ENCODE measurements around the gene SEPTIN3.

Gene SEPTIN3

GRCh38 chr22:41936894-41937169 is 32.4 kb upstream of the SEPTIN3 start:
- Histone ChIP-seq H4K20me1 (ENCODE audit: insufficient read depth, low read length, poor library complexity, severe bottlenecking) (peaks cover 14% of the 10 kb centered on the region), H3K9me3 (ENCODE audit: insufficient read depth, low read depth, low read length) (no peaks in the 10 kb centered on the region), H3K4me2 (ENCODE audit: low read depth, low read length, poor library complexity, severe bottlenecking) (no peak overlapping the region), H3K27me3 (ENCODE audit: insufficient read depth, low read length, poor library complexity, severe bottlenecking) (no peaks in the 10 kb centered on the region), H3K4me1 (ENCODE audit: insufficient read depth, low read length, poor library complexity, severe bottlenecking) (peaks cover 14% of the 10 kb centered on the region), H3K36me3 (ENCODE audit: insufficient read depth, low read length) (peaks cover 25% of the 10 kb centered on the region; the same call in 1 of the 2 replicates), H3K9me2 (replicated peaks; ENCODE audit: low read depth, low read length) (no peaks in the 10 kb centered on the region), H3K9ac (ENCODE audit: low read depth, low read length, poor library complexity, severe bottlenecking) (no peak overlapping the region), H3K79me2 (ENCODE audit: insufficient read depth, low read length) (peaks cover 26% of the 10 kb centered on the region; the same call in 1 of the 2 replicates), H3F3A (ENCODE audit: low read depth) (0 out of 2 replicates have a peak, but pooled peaks cover 2% of the 10 kb centered on the region), H2AFZ (ENCODE audit: low read length) (no peak overlapping the region), H3K4me3 (ENCODE audit: low read length, poor library complexity, severe bottlenecking) (no peak overlapping the region)
- TF ChIP-seq, protein P1, sequence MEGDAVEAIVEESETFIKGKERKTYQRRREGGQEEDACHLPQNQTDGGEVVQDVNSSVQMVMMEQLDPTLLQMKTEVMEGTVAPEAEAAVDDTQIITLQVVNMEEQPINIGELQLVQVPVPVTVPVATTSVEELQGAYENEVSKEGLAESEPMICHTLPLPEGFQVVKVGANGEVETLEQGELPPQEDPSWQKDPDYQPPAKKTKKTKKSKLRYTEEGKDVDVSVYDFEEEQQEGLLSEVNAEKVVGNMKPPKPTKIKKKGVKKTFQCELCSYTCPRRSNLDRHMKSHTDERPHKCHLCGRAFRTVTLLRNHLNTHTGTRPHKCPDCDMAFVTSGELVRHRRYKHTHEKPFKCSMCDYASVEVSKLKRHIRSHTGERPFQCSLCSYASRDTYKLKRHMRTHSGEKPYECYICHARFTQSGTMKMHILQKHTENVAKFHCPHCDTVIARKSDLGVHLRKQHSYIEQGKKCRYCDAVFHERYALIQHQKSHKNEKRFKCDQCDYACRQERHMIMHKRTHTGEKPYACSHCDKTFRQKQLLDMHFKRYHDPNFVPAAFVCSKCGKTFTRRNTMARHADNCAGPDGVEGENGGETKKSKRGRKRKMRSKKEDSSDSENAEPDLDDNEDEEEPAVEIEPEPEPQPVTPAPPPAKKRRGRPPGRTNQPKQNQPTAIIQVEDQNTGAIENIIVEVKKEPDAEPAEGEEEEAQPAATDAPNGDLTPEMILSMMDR (conservative IDR thresholded peaks at IDR 0.05; ENCODE audit: low read length), result no peak
- TF ChIP-seq EZH2phosphoT487 (IDR thresholded peaks at IDR 0.05; ENCODE audit: borderline replicate concordance), result no peak

GRCh38 chr22:41939981-41940831 is 29.0 kb upstream of the SEPTIN3 start:
- Histone ChIP-seq H3K27me3 (ENCODE audit: insufficient read depth, low read length, poor library complexity, severe bottlenecking) (no peaks in the 10 kb centered on the region), H3K4me3 (ENCODE audit: low read length, poor library complexity, severe bottlenecking) (peak overlapping the region; percentile 50)

GRCh38 chr22:41940832-41941765 is 28.1 kb upstream of the SEPTIN3 start:
- peaks cover 27% of the 10 kb centered on the region for H4K20me1 ChIP-seq (ENCODE audit: insufficient read depth, low read length, poor library complexity, severe bottlenecking)
- H3K27me3 ChIP-seq (ENCODE audit: insufficient read depth, low read length, poor library complexity, severe bottlenecking), result no peaks in the 10 kb centered on the region
- no peaks in the 10 kb centered on the region for H3K9me3 ChIP-seq (ENCODE audit: insufficient read depth, low read depth, low read length)
- H3K79me2 ChIP-seq (ENCODE audit: insufficient read depth, low read length), result peaks cover 63% of the 10 kb centered on the region
- 0 out of 2 replicates have a peak, but pooled peaks cover 2% of the 10 kb centered on the region for H3F3A ChIP-seq (ENCODE audit: low read depth)
- H3K9me2 ChIP-seq (replicated peaks; ENCODE audit: low read depth, low read length), result no peaks in the 10 kb centered on the region
- H3K36me3 ChIP-seq (ENCODE audit: insufficient read depth, low read length), result peaks cover 46% of the 10 kb centered on the region
- TF ChIP-seq, protein P1 (conservative IDR thresholded peaks at IDR 0.05; ENCODE audit: low read length), result peak; percentile 84
- no peak for TF ChIP-seq EZH2phosphoT487 (IDR thresholded peaks at IDR 0.05; ENCODE audit: borderline replicate concordance)
- H3K9ac ChIP-seq (ENCODE audit: low read depth, low read length, poor library complexity, severe bottlenecking), result peak overlapping the region; percentile 41
- no peak overlapping the region for H2AFZ ChIP-seq (ENCODE audit: low read length)
- H3K4me2 ChIP-seq (ENCODE audit: low read depth, low read length, poor library complexity, severe bottlenecking), result peak overlapping the region; percentile 66
- peaks cover 29% of the 10 kb centered on the region for H3K4me1 ChIP-seq (ENCODE audit: insufficient read depth, low read length, poor library complexity, severe bottlenecking)
- H3K4me3 ChIP-seq (ENCODE audit: low read length, poor library complexity, severe bottlenecking), result peak overlapping the region; percentile 50

More at GRCh38 chr22:41939981-41940831, 29.0 kb upstream of the SEPTIN3 start:
- Histone ChIP-seq H3K4me2 (ENCODE audit: low read depth, low read length, poor library complexity, severe bottlenecking) (peak overlapping the region; percentile 66), H2AFZ (ENCODE audit: low read length) (no peak overlapping the region), H3K4me1 (ENCODE audit: insufficient read depth, low read length, poor library complexity, severe bottlenecking) (peaks cover 29% of the 10 kb centered on the region), H3K9ac (ENCODE audit: low read depth, low read length, poor library complexity, severe bottlenecking) (peak overlapping the region; percentile 41), H3K36me3 (ENCODE audit: insufficient read depth, low read length) (peaks cover 46% of the 10 kb centered on the region), H4K20me1 (ENCODE audit: insufficient read depth, low read length, poor library complexity, severe bottlenecking) (peaks cover 22% of the 10 kb centered on the region), H3K9me3 (ENCODE audit: insufficient read depth, low read depth, low read length) (no peaks in the 10 kb centered on the region), H3K9me2 (replicated peaks; ENCODE audit: low read depth, low read length) (no peaks in the 10 kb centered on the region), H3K79me2 (ENCODE audit: insufficient read depth, low read length) (peaks cover 54% of the 10 kb centered on the region), H3F3A (ENCODE audit: low read depth) (0 out of 2 replicates have a peak, but pooled peaks cover 2% of the 10 kb centered on the region)
- TF ChIP-seq EZH2phosphoT487 (IDR thresholded peaks at IDR 0.05; ENCODE audit: borderline replicate concordance), result no peak
- TF ChIP-seq, protein P1 (conservative IDR thresholded peaks at IDR 0.05; ENCODE audit: low read length), result no peak
